K562 (cell line): ENCODE data around the gene MEF2D. TPM values are rescaled to one million over a fixed set of nuclear protein-coding genes. Genes with fewer than 3 reads are reported as not detected.

Experiments used
- ATAC-seq: fragments of 200-7000 bp; cut with Tn5 transposase; 3 replicates; pipeline ENCODE4 v1.9.1; 2020; ENCODE audit warnings: moderate library complexity
- BruUV-seq: library from RNA; stranded (reverse); fragments of 400-500 nt; replicated peaks from 2 replicates; lab custom pipeline; 2021; lab: Mats Ljungman, UMichigan
- CTCF ChIA-PET: fragments of 300-600 bp; formaldehyde crosslinking; extraction: SDS; loops from one replicate; lab custom pipeline; 2021; ENCODE audit warnings: low intra/inter-chr PET ratio; lab: Yijun Ruan, JAX
- POLR2A ChIA-PET: fragments of 300-600, 350-650 bp; sonication (Branson Sonifier 250); formaldehyde crosslinking; extraction: SDS; loops from one replicate; lab custom pipeline; 2021; ENCODE audit warnings: antibody characterized with exemption, inconsistent platforms; lab: Yijun Ruan, JAX
- DNase-seq, 4 experiments: peaks; one replicate each; pipeline versions ENCODE4 v3.0.0 to v3.0.0-alpha.2; 2011 to 2018; ENCODE audit warnings: low spot score in 3 of 4, mixed read lengths in 3 of 4; ENCODE audit errors: extremely low read depth in 1 of 4
- FAIRE-seq: peaks from 2 replicates; lab custom pipeline; 2011; peaks lifted over from hg19 to GRCh38; lab: Jason Lieb, UNC
- H2AFZ ChIP-seq: 2 replicates; pipeline ENCODE4 v1.6.0; 2011; ENCODE audit warnings: low read depth, low read length, control low read depth, inconsistent platforms
- H3K27ac ChIP-seq: fragments of 200-600 bp; 3 replicates; pipeline ENCODE4 v1.8.0; 2011; ENCODE audit warnings: low read depth, mild to moderate bottlenecking, control low read depth, inconsistent platforms, low read length, moderate library complexity, mixed read lengths; ENCODE audit errors: extremely low read depth
- H3K27me3 ChIP-seq, 2 experiments: fragments of 300-600 bp in 1 of 2; 2 replicates in 1 of 2; 3 replicates in 1 of 2; pipeline versions ENCODE4 v1.6.0 to v1.8.0; 2011; ENCODE audit warnings: inconsistent platforms in 2 of 2, low read length in 2 of 2, mild to moderate bottlenecking in 1 of 2, mixed read lengths in 1 of 2, moderate library complexity in 1 of 2; ENCODE audit not compliant: control insufficient read depth in 2 of 2, insufficient read depth in 2 of 2
- H3K36me3 ChIP-seq: fragments of 300-600 bp; 3 replicates; pipeline ENCODE4 v1.8.0; 2011; ENCODE audit warnings: mild to moderate bottlenecking, low read length, inconsistent platforms; ENCODE audit not compliant: control insufficient read depth, insufficient read depth
- H3K4me1 ChIP-seq, 2 experiments: fragments of 200-600 bp in 1 of 2; replicated peaks in 1 of 2; 2 replicates in 1 of 2; 3 replicates in 1 of 2; pipeline versions ENCODE4 v1.5.1 to v1.8.0; 2011; ENCODE audit warnings: inconsistent platforms in 2 of 2, low read length in 2 of 2, mild to moderate bottlenecking in 1 of 2, mixed read lengths in 1 of 2, moderate library complexity in 1 of 2; ENCODE audit not compliant: control insufficient read depth in 2 of 2, insufficient read depth in 2 of 2
- H3K4me2 ChIP-seq: 2 replicates; pipeline ENCODE4 v1.6.1; 2011; ENCODE audit warnings: low read length, control low read depth, inconsistent platforms, mixed read lengths; ENCODE audit not compliant: insufficient read depth
- H3K4me3 ChIP-seq: fragments of 200-600 bp; sonication (generic), shearing (Covaris generic); 2 replicates; pipeline ENCODE4 v1.5.1; 2016; ENCODE audit warnings: control low read depth, inconsistent platforms
- H3K79me2 ChIP-seq: fragments of 200-600 bp; 3 replicates; pipeline ENCODE4 v1.8.0; 2011; ENCODE audit warnings: low read length, inconsistent platforms; ENCODE audit not compliant: control insufficient read depth, insufficient read depth
- H3K9ac ChIP-seq, 2 experiments: 2 replicates each; pipeline versions ENCODE4 v1.6.0 to v1.6.1; 2011; ENCODE audit warnings: low read depth in 2 of 2, low read length in 2 of 2, control low read depth in 1 of 2, inconsistent platforms in 1 of 2, mild to moderate bottlenecking in 1 of 2, mixed read lengths in 1 of 2; ENCODE audit not compliant: insufficient read depth in 1 of 2
- H3K9me1 ChIP-seq: one replicate; pipeline ENCODE4 v1.6.0; 2011; ENCODE audit warnings: inconsistent platforms, mild to moderate bottlenecking, low read length, moderate library complexity; ENCODE audit not compliant: control insufficient read depth, insufficient read depth
- H3K9me3 ChIP-seq: replicated peaks from 2 replicates; pipeline ENCODE4 v1.5.1; 2011; ENCODE audit warnings: low read depth, low read length, inconsistent platforms; ENCODE audit not compliant: control insufficient read depth, insufficient read depth
- H4K20me1 ChIP-seq: replicated peaks from 2 replicates; pipeline ENCODE4 v1.6.1; 2011; ENCODE audit warnings: low read length, inconsistent platforms, mixed read lengths; ENCODE audit not compliant: control insufficient read depth, insufficient read depth
- BRD9 ChIP-seq: fragments of 450-650 bp; IDR thresholded peaks from 2 replicates; pipeline ENCODE4 v1.6.1; 2018; ENCODE audit warnings: low read depth; ENCODE audit not compliant: partially characterized antibody
- C11orf30 ChIP-seq: fragments of 450-650 bp; IDR thresholded peaks from 2 replicates; pipeline ENCODE4 v1.6.1; 2016; ENCODE audit warnings: low read depth, mild to moderate bottlenecking
- EP400 ChIP-seq: fragments of 450-650 bp; IDR thresholded peaks from 2 replicates; pipeline ENCODE4 v1.6.1; 2017; ENCODE audit warnings: antibody characterized with exemption, mild to moderate bottlenecking, moderate library complexity
- ERF ChIP-seq: fragments of 450-650 bp; formaldehyde crosslinking; IDR thresholded peaks from 2 replicates; pipeline ENCODE4 v1.4.0; 2020; ENCODE audit warnings: mild to moderate bottlenecking, mixed read lengths
- HNRNPUL1 ChIP-seq: fragments of 200-400 bp; formaldehyde crosslinking; IDR thresholded peaks from 2 replicates; pipeline ENCODE4 v1.6.1; 2017; ENCODE audit warnings: low read length
- HOXB6 ChIP-seq: fragments of 250-450 bp; sonication (Bioruptor Pico); IDR thresholded peaks from 2 replicates; pipeline ENCODE4 v1.5.1; 2022; ENCODE audit warnings: mild to moderate bottlenecking, borderline replicate concordance
- PCBP2 ChIP-seq: fragments of 200-400 bp; formaldehyde crosslinking; IDR thresholded peaks from 2 replicates; pipeline ENCODE4 v1.6.1; 2018; ENCODE audit warnings: low read length, low read depth, mild to moderate bottlenecking, moderate library complexity; ENCODE audit not compliant: poor library complexity, severe bottlenecking
- RBBP5 ChIP-seq: fragments of 200-600 bp; sonication (generic); IDR thresholded peaks from 2 replicates; pipeline ENCODE4 v1.6.1; 2012; ENCODE audit warnings: borderline replicate concordance, mild to moderate bottlenecking, low read length, control low read depth, inconsistent platforms; ENCODE audit not compliant: insufficient read depth, poor library complexity, severe bottlenecking
- TBL1XR1 ChIP-seq, 2 experiments: IDR thresholded peaks; 2 replicates each; pipeline ENCODE4 v1.6.1; 2012; ENCODE audit warnings: improper control_type of control experiment in 2 of 2, low read length in 2 of 2, mild to moderate bottlenecking in 1 of 2
- TSC22D4 ChIP-seq: fragments of 450-650 bp; IDR thresholded peaks from 2 replicates; pipeline ENCODE4 v1.6.1; 2016; ENCODE audit warnings: missing genetic modification characterization, missing biosample characterization, control low read depth
- ZKSCAN8 ChIP-seq: fragments of 200-800 bp; sonication (Bioruptor generic); IDR thresholded peaks from 2 replicates; pipeline ENCODE4 v1.6.1; 2016; ENCODE audit warnings: missing genetic modification characterization, missing compliant biosample characterization
- ZNF583 ChIP-seq: fragments of 250-450 bp; sonication (Bioruptor Pico); IDR thresholded peaks from 2 replicates; pipeline ENCODE4 v1.4.0; 2020
- WGBS: fragments of 100-300 bp; shearing (Covaris generic); methylation state at CpG from one replicate; pipeline ENCODE4 v1.1.6; 2016; ENCODE audit warnings: low coverage, mixed read lengths; ENCODE audit not compliant: insufficient coverage; ENCODE audit errors: missing lambda C conversion rate; 5-methylcytosine and 5-hydroxymethylcytosine counted together
- in situ Hi-C: fragments of 300-500 bp; cut with MboI; formaldehyde crosslinking; loops from 4 replicates; pipeline ENCODE4 v1.15.0; 2018; ENCODE audit warnings: inconsistent platforms, mixed read lengths
- intact Hi-C: fragments of 100-400 bp; cut with micrococcal nuclease; formaldehyde crosslinking; loops from 2 replicates; pipeline ENCODE4 v1.14.2; 2022
- polyA plus RNA-seq, 8 experiments: library from polyadenylated mRNA; depleted of rRNA in 4 of 8; stranded (reverse) in 5 of 8; unstranded in 3 of 8; fragments of >200 nt; fragmentation: Nextera tagmentation in 2 of 8; fragmentation: Illumina TruSeq in 1 of 8; extraction: Ambion mirVana in 2 of 8; extraction: Trizol in 1 of 8; gene quantifications; 2 replicates each; pipeline versions ENCODE4 v1.2.1 to v1.2.3, GENCODE V29; 2011 to 2014; ENCODE audit warnings: inconsistent platforms in 1 of 8, missing spikeins in 1 of 8
- total RNA-seq, 7 experiments: library from RNA; depleted of rRNA in 6 of 7; stranded (reverse); fragments of >200 nt in 6 of 7; fragmentation: Illumina TruSeq in 2 of 7; extraction: Trizol in 2 of 7; gene quantifications; 2 replicates each; pipeline versions ENCODE4 v1.2.1 to v1.2.3, GENCODE V29; 2011 to 2021; ENCODE audit warnings: low replicate concordance in 1 of 7
- TF ChIP-seq, protein P1 (sequence below): fragments of 450-650 bp; IDR thresholded peaks from 2 replicates; pipeline ENCODE4 v1.6.1; 2016; ENCODE audit warnings: antibody characterized with exemption
- TF ChIP-seq, protein P2 (sequence below): fragments of 250-450 bp; sonication (Bioruptor Pico); IDR thresholded peaks from 2 replicates; pipeline ENCODE4 v1.6.1; 2021; ENCODE audit warnings: mild to moderate bottlenecking
- TF ChIP-seq, protein P3 (sequence below): sonication (generic); formaldehyde crosslinking; IDR thresholded peaks from 2 replicates; pipeline ENCODE4 v1.8.0; 2022; ENCODE audit warnings: mild to moderate bottlenecking, low read depth, missing genetic modification reagents
- TF ChIP-seq, protein P4 (sequence below): sonication (generic); formaldehyde crosslinking; IDR thresholded peaks from 2 replicates; pipeline ENCODE4 v1.8.0; 2022; ENCODE audit warnings: mild to moderate bottlenecking, missing genetic modification reagents, borderline replicate concordance

Gene MEF2D
- total and polyA plus RNA-seq, 9 of the 15 experiments (the other 6 are each of a cell fraction or from before 2014, with no cell fraction given) = 0.10 to 19.5 (median 2.6) TPM

DNA sequence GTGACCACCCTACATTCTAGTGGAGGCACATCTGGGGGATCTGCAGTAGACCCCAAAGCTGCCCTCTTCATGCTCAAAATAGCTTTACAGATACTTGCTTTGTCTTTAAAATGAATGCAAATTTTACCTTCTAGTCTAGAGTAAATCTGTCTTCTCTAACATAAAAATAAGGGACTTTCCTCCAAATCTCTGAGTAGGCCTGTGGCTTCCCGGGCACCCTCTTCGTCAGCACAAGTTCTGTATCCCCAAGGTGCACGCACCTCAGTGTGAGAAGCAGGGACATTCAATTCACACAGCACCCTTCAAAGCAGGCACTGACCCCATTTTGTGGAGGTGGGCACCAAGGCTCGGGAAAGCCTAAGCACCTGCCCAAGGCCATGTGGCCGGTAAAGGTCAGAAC lies 19.0 kb downstream of the MEF2D start:
- DNase-seq (no peak), ATAC-seq (no peak), FAIRE-seq (no peak)
- peaks cover 62% of the 10 kb centered on the region for H3K36me3 ChIP-seq
- no peaks in the 10 kb centered on the region for H3K27me3 ChIP-seq
- no peak overlapping the region for H3K27ac ChIP-seq
- no peaks in the 10 kb centered on the region for H3K9me3 ChIP-seq
- H3K4me3 ChIP-seq = no peak overlapping the region
- in situ Hi-C loops (no loop called here), intact Hi-C loops (loop anchor here (10.0 kb wide), 1 partner anchor 63 kb away; no protein-coding TSS in a partner anchor)
- no peaks in the 10 kb centered on the region for H3K9me1 ChIP-seq
- TF ChIP-seq HOXB6 (CRISPR knock-in tag) = no peak
- TF ChIP-seq TSC22D4 (tag) = no peak
- TF ChIP-seq ZNF583 = no peak
- TF ChIP-seq, protein P1, sequence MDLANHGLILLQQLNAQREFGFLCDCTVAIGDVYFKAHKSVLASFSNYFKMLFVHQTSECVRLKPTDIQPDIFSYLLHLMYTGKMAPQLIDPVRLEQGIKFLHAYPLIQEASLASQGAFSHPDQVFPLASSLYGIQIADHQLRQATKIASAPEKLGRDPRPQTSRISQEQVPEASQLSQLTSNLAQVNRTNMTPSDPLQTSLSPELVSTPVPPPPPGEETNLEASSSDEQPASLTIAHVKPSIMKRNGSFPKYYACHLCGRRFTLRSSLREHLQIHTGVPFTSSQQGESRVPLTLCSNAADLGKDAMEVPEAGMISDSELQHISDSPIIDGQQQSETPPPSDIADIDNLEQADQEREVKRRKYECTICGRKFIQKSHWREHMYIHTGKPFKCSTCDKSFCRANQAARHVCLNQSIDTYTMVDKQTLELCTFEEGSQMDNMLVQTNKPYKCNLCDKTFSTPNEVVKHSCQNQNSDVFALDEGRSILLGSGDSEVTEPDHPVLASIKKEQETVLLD = no peak
- TF ChIP-seq RBBP5 = no peak
- TF ChIP-seq, protein P2, sequence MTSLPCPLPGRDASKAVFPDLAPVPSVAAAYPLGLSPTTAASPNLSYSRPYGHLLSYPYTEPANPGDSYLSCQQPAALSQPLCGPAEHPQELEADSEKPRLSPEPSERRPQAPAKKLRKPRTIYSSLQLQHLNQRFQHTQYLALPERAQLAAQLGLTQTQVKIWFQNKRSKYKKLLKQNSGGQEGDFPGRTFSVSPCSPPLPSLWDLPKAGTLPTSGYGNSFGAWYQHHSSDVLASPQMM = no peak
- TF ChIP-seq, protein P3, sequence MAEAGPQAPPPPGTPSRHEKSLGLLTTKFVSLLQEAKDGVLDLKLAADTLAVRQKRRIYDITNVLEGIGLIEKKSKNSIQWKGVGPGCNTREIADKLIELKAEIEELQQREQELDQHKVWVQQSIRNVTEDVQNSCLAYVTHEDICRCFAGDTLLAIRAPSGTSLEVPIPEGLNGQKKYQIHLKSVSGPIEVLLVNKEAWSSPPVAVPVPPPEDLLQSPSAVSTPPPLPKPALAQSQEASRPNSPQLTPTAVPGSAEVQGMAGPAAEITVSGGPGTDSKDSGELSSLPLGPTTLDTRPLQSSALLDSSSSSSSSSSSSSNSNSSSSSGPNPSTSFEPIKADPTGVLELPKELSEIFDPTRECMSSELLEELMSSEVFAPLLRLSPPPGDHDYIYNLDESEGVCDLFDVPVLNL (CRISPR knock-in tag) = no peak
- no peak for TF ChIP-seq ERF (CRISPR knock-in tag)
- no peak for TF ChIP-seq BRD9
- no peak for TF ChIP-seq TBL1XR1 (IDR thresholded peaks at IDR 0.05; ENCODE audit: low read length in 2 of 2)
- no peak for TF ChIP-seq C11orf30
- no peak for TF ChIP-seq PCBP2
- TF ChIP-seq, protein P4, sequence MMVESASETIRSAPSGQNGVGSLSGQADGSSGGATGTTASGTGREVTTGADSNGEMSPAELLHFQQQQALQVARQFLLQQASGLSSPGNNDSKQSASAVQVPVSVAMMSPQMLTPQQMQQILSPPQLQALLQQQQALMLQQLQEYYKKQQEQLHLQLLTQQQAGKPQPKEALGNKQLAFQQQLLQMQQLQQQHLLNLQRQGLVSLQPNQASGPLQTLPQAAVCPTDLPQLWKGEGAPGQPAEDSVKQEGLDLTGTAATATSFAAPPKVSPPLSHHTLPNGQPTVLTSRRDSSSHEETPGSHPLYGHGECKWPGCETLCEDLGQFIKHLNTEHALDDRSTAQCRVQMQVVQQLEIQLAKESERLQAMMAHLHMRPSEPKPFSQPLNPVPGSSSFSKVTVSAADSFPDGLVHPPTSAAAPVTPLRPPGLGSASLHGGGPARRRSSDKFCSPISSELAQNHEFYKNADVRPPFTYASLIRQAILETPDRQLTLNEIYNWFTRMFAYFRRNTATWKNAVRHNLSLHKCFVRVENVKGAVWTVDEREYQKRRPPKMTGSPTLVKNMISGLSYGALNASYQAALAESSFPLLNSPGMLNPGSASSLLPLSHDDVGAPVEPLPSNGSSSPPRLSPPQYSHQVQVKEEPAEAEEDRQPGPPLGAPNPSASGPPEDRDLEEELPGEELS (CRISPR knock-in tag) = no peak
- TF ChIP-seq ZKSCAN8 (CRISPR knock-in tag) = no peak
- TF ChIP-seq HNRNPUL1 = no peak
- TF ChIP-seq EP400 = no peak
- H2AFZ ChIP-seq = no peak overlapping the region
- no peak overlapping the region for H3K4me2 ChIP-seq
- POLR2A ChIA-PET = interaction anchor here (0.9 kb wide), 1 partner anchor 8 kb away, joined by 3 read pairs; no protein-coding TSS in a partner anchor
- H3K9ac ChIP-seq = no peak overlapping the region
- CTCF ChIA-PET = interaction anchor here (0.6 kb wide), 2 partner anchors 98 to 102 kb away, joined by 3 to 4 read pairs; partner anchors contain the start of gene TTC24
- peaks cover 12% of the 10 kb centered on the region for H4K20me1 ChIP-seq
- 86% methylated on average over 5 of the region's 5 CpGs for WGBS
- no TSS peak for BruUV-seq
- peaks cover 4% of the 10 kb centered on the region; the same call in 1 of the 3 replicates for H3K79me2 ChIP-seq
- peaks cover 0 to 14% of the 10 kb centered on the region in 2 experiments; a peak in 2 of 5 replicates for H3K4me1 ChIP-seq
